Mesodermal cell (in vitro differentiated cells): Measurements from ENCODE around the gene ITIH3.

Experiments used
- H3K27ac ChIP-seq: 2 replicates; pipeline ENCODE4 v1.7.0; 2013; ENCODE audit warnings: mild to moderate bottlenecking, low read depth, low read length, moderate library complexity; ENCODE audit not compliant: severe bottlenecking
- H3K36me3 ChIP-seq: 2 replicates; pipeline ENCODE4 v1.7.1; 2013; ENCODE audit warnings: mild to moderate bottlenecking, low read length, moderate library complexity; ENCODE audit not compliant: control insufficient read depth, insufficient read depth
- H3K4me1 ChIP-seq: one replicate; pipeline ENCODE4 v1.7.1; 2013; ENCODE audit warnings: mild to moderate bottlenecking, low read length; ENCODE audit not compliant: insufficient read depth, control insufficient read depth, poor library complexity, severe bottlenecking
- H3K4me3 ChIP-seq: 2 replicates; pipeline ENCODE4 v1.7.0; 2013; ENCODE audit warnings: low read length, control low read depth, mild to moderate bottlenecking; ENCODE audit not compliant: insufficient read depth, poor library complexity, severe bottlenecking; ENCODE audit errors: extremely low read depth
- H3K9me3 ChIP-seq: 2 replicates; pipeline ENCODE4 v1.7.1; 2013; ENCODE audit warnings: mild to moderate bottlenecking, low read length, moderate library complexity; ENCODE audit not compliant: control insufficient read depth
- WGBS, 2 experiments: methylation state at CpG; one replicate each; pipeline ENCODE4 v1.1.5; 2013; ENCODE audit warnings: missing lambda C conversion rate in 2 of 2; ENCODE audit not compliant: insufficient coverage in 2 of 2; 5-methylcytosine and 5-hydroxymethylcytosine counted together

ITIH3 gene

GRCh38 chr3:52817221-52817620, 22.6 kb downstream of the ITIH3 start:
- Histone ChIP-seq H3K4me3 (no peak overlapping the region), H3K36me3 (no peaks in the 10 kb centered on the region), H3K4me1 (peaks cover 18% of the 10 kb centered on the region), H3K27ac (no peak overlapping the region), H3K9me3 (no peaks in the 10 kb centered on the region)
- WGBS, 2 experiments = 91 to 94% methylated on average over 3 to 10 of the region's 10 CpGs

GRCh38 chr3:52817860-52818259, 23.3 kb downstream of the ITIH3 start:
- no peaks in the 10 kb centered on the region for H3K9me3 ChIP-seq
- H3K27ac ChIP-seq = no peak overlapping the region
- no peaks in the 10 kb centered on the region for H3K36me3 ChIP-seq
- 87 to 95% methylated on average over 6 to 7 of the region's 7 CpGs for WGBS, 2 experiments
- H3K4me3 ChIP-seq = no peak overlapping the region
- H3K4me1 ChIP-seq = peaks cover 18% of the 10 kb centered on the region

GRCh38 chr3:52819936-52820335, 25.3 kb downstream of the ITIH3 start:
- 64 to 67% methylated on average over 2 of the region's 2 CpGs for WGBS, 2 experiments
- Histone ChIP-seq H3K27ac (no peak overlapping the region), H3K36me3 (no peaks in the 10 kb centered on the region), H3K4me1 (peaks cover 18% of the 10 kb centered on the region), H3K9me3 (no peaks in the 10 kb centered on the region), H3K4me3 (no peak overlapping the region)

GRCh38 chr3:52820736-52821135, 26.1 kb downstream of the ITIH3 start:
- Histone ChIP-seq H3K4me3 (no peak overlapping the region), H3K36me3 (no peaks in the 10 kb centered on the region), H3K4me1 (peaks cover 18% of the 10 kb centered on the region), H3K27ac (no peak overlapping the region), H3K9me3 (no peaks in the 10 kb centered on the region)
- 61 to 62% methylated on average over 8 to 11 of the region's 11 CpGs for WGBS, 2 experiments

- Histone ChIP-seq H3K36me3 (no peaks in the 10 kb centered on the region), H3K4me1 (peaks cover 15% of the 10 kb centered on the region), H3K9me3 (no peaks in the 10 kb centered on the region), H3K27ac (no peak overlapping the region), H3K4me3 (no peak overlapping the region)
- WGBS, 2 experiments = 95 to 100% methylated on average over 4 to 5 of the region's 5 CpGs
Measured at GRCh38 chr3:52822363-52822762, 27.8 kb downstream of the ITIH3 start.

- no peaks in the 10 kb centered on the region for H3K9me3 ChIP-seq
- H3K4me3 ChIP-seq = no peak overlapping the region
- no peaks in the 10 kb centered on the region for H3K36me3 ChIP-seq
- peaks cover 1% of the 10 kb centered on the region for H3K4me1 ChIP-seq
- no peak overlapping the region for H3K27ac ChIP-seq
- WGBS, 2 experiments = 89 to 97% methylated on average over 9 to 10 of the region's 10 CpGs
Measured at GRCh38 chr3:52824037-52824436, 29.4 kb downstream of the ITIH3 start.

- H3K4me3 ChIP-seq = no peak overlapping the region
- 62 to 65% methylated on average over 7 of the region's 9 CpGs for WGBS, 2 experiments
- no peak overlapping the region for H3K27ac ChIP-seq
- H3K36me3 ChIP-seq = no peaks in the 10 kb centered on the region
- H3K4me1 ChIP-seq = no peaks in the 10 kb centered on the region
- H3K9me3 ChIP-seq = no peaks in the 10 kb centered on the region
Measured at GRCh38 chr3:52827441-52827840, 32.8 kb downstream of the ITIH3 start.

GRCh38 chr3:52827866-52828376, 33.3 kb downstream of the ITIH3 start:
- WGBS, 2 experiments = 70 to 76% methylated on average over 9 to 10 of the region's 10 CpGs
- no peak overlapping the region for H3K4me3 ChIP-seq
- H3K36me3 ChIP-seq = no peaks in the 10 kb centered on the region
- H3K4me1 ChIP-seq = no peaks in the 10 kb centered on the region
- H3K27ac ChIP-seq = no peak overlapping the region
- no peaks in the 10 kb centered on the region for H3K9me3 ChIP-seq

- Histone ChIP-seq H3K27ac (no peak overlapping the region), H3K36me3 (no peaks in the 10 kb centered on the region), H3K9me3 (no peaks in the 10 kb centered on the region), H3K4me1 (peaks cover 2% of the 10 kb centered on the region), H3K4me3 (no peak overlapping the region)
- 88 to 100% methylated on average over 2 to 3 of the region's 3 CpGs for WGBS, 2 experiments
Measured at GRCh38 chr3:52829482-52829881, 34.9 kb downstream of the ITIH3 start.

- 93 to 95% methylated on average over 5 to 8 of the region's 10 CpGs for WGBS, 2 experiments
- Histone ChIP-seq H3K27ac (no peak overlapping the region), H3K4me1 (peaks cover 7% of the 10 kb centered on the region), H3K9me3 (no peaks in the 10 kb centered on the region), H3K36me3 (no peaks in the 10 kb centered on the region), H3K4me3 (no peak overlapping the region)
Measured at GRCh38 chr3:52829906-52830463, 35.4 kb downstream of the ITIH3 start.

GRCh38 chr3:52830535-52831258, 36.1 kb downstream of the ITIH3 start, which contains the start of gene ITIH4:
Gene ITIH4, minus strand, starts transcription at chr3:52830672. Its CDS starts 30 bp downstream, at chr3:52830642.
- H3K36me3 ChIP-seq = no peaks in the 10 kb centered on the region
- H3K27ac ChIP-seq = no peak within 1 kb of the TSS
- no peaks in the 10 kb centered on the region for H3K9me3 ChIP-seq
- no peak within 1 kb of the TSS for H3K4me3 ChIP-seq
- 84 to 89% methylated on average over 11 to 15 of the region's 16 CpGs for WGBS, 2 experiments
- H3K4me1 ChIP-seq = peaks cover 13% of the 10 kb centered on the region
